ENCODE measurements around the gene IQSEC1.

The IQSEC1 gene

GRCh38 chr3:12984023-12984823 lies 89.0 kb downstream of the IQSEC1 start:
- DNase-seq (ENCODE audit: low read depth) = peak; percentile 61

- DNase-seq (ENCODE audit: low read depth) = no peak
Observed at GRCh38 chr3:12983319-12983718, 89.9 kb downstream of the IQSEC1 start.

GRCh38 chr3:12982619-12983101 lies 90.6 kb downstream of the IQSEC1 start:
- DNase-seq (ENCODE audit: low read depth) = no peak

GRCh38 chr3:12981306-12982275 lies 91.6 kb downstream of the IQSEC1 start:
- DNase-seq (ENCODE audit: low read depth) = no peak

- no peak for DNase-seq (ENCODE audit: low read depth)
Observed at GRCh38 chr3:12980596-12981290, 92.5 kb downstream of the IQSEC1 start.

GRCh38 chr3:12979947-12980487 lies 93.2 kb downstream of the IQSEC1 start:
- no peak for DNase-seq (ENCODE audit: low read depth)

- DNase-seq (ENCODE audit: low read depth) = no peak
Observed at GRCh38 chr3:12979151-12979946, 93.9 kb downstream of the IQSEC1 start.

- DNase-seq (ENCODE audit: low read depth) = no peak
Observed at GRCh38 chr3:12978682-12979081, 94.5 kb downstream of the IQSEC1 start.

- DNase-seq (ENCODE audit: low read depth) = no peak
Observed at GRCh38 chr3:12977117-12977808, 96.0 kb downstream of the IQSEC1 start.

- DNase-seq (ENCODE audit: low read depth) = no peak
Observed at GRCh38 chr3:12975748-12976522, 97.3 kb downstream of the IQSEC1 start.

GRCh38 chr3:12974819-12975218 lies 98.4 kb downstream of the IQSEC1 start:
- DNase-seq (ENCODE audit: low read depth) = no peak

- no peak for DNase-seq (ENCODE audit: low read depth)
Observed at GRCh38 chr3:12974334-12974733, 98.9 kb downstream of the IQSEC1 start.

GRCh38 chr3:12973827-12974226 lies 99.4 kb downstream of the IQSEC1 start:
- DNase-seq (ENCODE audit: low read depth) = no peak

- no peak for DNase-seq (ENCODE audit: low read depth)
Observed at GRCh38 chr3:12972781-12973702, 100.2 kb downstream of the IQSEC1 start.

GRCh38 chr3:12972043-12972442 lies 101.2 kb downstream of the IQSEC1 start:
- DNase-seq (ENCODE audit: low read depth) = no peak

GRCh38 chr3:12970684-12971083 lies 102.5 kb downstream of the IQSEC1 start:
- DNase-seq (ENCODE audit: low read depth) = no peak

- no peak for DNase-seq (ENCODE audit: low read depth)
Observed at GRCh38 chr3:12969486-12969885, 103.7 kb downstream of the IQSEC1 start.

GRCh38 chr3:12968541-12968940 lies 104.7 kb downstream of the IQSEC1 start:
- DNase-seq (ENCODE audit: low read depth) = no peak

All from activated T-cell treated with anti-CD3 and anti-CD28 coated beads for 24 hours (primary cell).